SKM-1 (cell line): ENCODE results near the gene CDR2.
"Not testable (repeated sequence)": the region's sequence is repeated elsewhere in the genome, so short reads cannot be mapped to it uniquely, and the experiment has no call there.

ENCODE experiments used
- DNase-seq: peaks from one replicate; lab custom pipeline; 2025; ENCODE audit not compliant: unreplicated experiment; lab: John Stamatoyannopoulos, UW

CDR2 gene

GRCh38 chr16:22375963-22376640, 1.7 kb upstream of the CDR2 start:
- no peak for DNase-seq

- no peak for DNase-seq
These were observed 921 bp upstream of the CDR2 start for GRCh38 chr16:22375117-22375962.

- DNase-seq, result no peak
These were observed 633 bp downstream of the CDR2 start for GRCh38 chr16:22373662-22374310.

GRCh38 chr16:22372882-22373661, 1.3 kb downstream of the CDR2 start:
- DNase-seq, result no peak

GRCh38 chr16:22370038-22370820, 4.2 kb downstream of the CDR2 start:
- no peak for DNase-seq

GRCh38 chr16:22369221-22369811, 5.1 kb downstream of the CDR2 start:
- DNase-seq, result no peak

- not testable (repeated sequence) for DNase-seq
These were observed 6.1 kb downstream of the CDR2 start for GRCh38 chr16:22368200-22368826.

- DNase-seq, result no peak
These were observed 7.5 kb downstream of the CDR2 start for GRCh38 chr16:22366889-22367288.

- no peak for DNase-seq
These were observed 8.0 kb downstream of the CDR2 start for GRCh38 chr16:22366371-22366770.

- DNase-seq, result no peak
These were observed 10.2 kb downstream of the CDR2 start for GRCh38 chr16:22364241-22364640.

GRCh38 chr16:22360963-22361659, 13.3 kb downstream of the CDR2 start:
- DNase-seq, result no peak

- DNase-seq, result no peak
These were observed 14.7 kb downstream of the CDR2 start for GRCh38 chr16:22359679-22360078.

GRCh38 chr16:22358000-22358399, 16.4 kb downstream of the CDR2 start:
- no peak for DNase-seq

GRCh38 chr16:22357635-22357971, 16.8 kb downstream of the CDR2 start:
- no peak for DNase-seq

- no peak for DNase-seq
These were observed 17.3 kb downstream of the CDR2 start for GRCh38 chr16:22356930-22357634.

GRCh38 chr16:22355487-22355908, 18.9 kb downstream of the CDR2 start:
- no peak for DNase-seq

- DNase-seq, result no peak
These were observed 20.4 kb downstream of the CDR2 start for GRCh38 chr16:22353933-22354541.
